Measurements from ENCODE around the gene MTERF4.
A peak's percentile ranks its signal among the peaks of the same experiment; 100 is the strongest.

MTERF4 gene, protein sequence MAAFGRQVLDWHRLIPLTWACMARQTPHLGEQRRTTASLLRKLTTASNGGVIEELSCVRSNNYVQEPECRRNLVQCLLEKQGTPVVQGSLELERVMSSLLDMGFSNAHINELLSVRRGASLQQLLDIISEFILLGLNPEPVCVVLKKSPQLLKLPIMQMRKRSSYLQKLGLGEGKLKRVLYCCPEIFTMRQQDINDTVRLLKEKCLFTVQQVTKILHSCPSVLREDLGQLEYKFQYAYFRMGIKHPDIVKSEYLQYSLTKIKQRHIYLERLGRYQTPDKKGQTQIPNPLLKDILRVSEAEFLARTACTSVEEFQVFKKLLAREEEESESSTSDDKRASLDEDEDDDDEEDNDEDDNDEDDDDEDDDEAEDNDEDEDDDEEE

DNA sequence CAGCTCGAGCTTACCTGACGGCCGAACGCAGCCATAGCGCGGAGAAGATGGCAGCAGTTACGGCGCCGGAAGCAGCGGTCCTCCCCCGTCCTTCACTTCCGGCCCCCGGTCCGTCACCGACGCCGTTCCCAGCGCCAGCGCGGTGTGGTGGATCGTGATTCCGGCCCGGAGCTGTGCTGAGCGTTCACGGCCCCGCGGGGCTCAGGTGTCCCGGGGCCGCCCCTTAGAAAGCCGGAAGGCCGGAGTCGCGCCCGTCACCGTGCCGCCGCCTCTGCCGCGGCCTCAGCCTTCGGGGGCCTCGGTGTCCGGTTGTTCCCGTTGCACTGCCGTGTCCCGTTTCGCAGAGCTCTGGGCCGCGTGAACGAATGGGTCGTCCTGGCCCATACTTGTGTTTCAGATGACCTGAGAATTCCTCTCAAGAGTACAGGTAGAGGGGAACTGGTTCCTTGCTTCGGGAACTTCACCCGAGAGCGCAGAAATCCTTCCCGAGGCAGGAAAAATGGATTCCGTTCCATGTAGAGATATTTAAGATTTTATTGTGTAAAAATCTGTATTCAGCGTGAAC lies at the start of gene MTERF4:
MTERF4 (minus strand) TSS at position 49 of the 565 bp plus-strand sequence; CDS start at position 35, 14 bp downstream.
- DNase-seq: peak; percentile 90

DNA sequence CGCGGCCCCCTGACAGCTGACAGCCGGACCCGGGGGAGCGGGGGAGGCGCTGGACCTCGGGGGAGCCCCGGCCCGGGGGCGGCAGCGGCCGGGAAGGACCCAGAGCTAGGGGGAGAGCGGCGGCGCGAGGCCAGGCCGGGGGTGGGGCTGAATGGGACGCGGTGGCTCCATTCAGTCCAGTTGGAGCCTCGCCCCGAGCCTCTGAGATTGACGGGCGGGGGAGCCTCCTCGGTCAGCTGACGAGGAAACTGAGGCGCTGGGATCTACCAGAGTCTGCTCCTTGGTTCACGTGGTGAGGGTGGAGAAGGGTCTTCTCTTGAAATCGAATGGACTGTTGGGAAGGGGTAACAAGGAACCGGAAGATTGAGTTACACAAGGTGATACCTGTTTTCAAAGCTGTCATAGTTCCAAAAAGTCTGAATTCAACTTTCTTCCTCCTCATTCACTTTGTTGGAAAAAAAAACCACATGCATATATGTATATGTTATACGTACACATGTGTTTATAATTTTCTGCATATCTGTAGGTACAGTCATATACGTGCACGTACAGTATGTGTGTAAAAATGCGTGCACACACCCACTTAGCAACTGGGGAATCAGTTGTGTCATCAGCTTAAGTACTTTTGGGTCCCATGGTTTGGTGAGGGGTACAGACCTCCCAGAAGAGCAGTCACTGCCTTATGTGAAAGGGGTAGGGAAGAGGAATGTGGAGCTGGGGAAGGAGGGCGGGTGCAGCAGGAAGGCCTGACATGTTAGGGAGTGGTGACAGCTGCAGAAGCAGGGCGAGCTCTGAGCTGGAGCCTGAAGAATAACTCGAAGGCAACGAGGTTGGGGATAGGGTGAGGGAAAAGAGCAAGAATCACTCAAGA lies 48.8 kb upstream of the MTERF4 start:
- no peak for DNase-seq

DNA sequence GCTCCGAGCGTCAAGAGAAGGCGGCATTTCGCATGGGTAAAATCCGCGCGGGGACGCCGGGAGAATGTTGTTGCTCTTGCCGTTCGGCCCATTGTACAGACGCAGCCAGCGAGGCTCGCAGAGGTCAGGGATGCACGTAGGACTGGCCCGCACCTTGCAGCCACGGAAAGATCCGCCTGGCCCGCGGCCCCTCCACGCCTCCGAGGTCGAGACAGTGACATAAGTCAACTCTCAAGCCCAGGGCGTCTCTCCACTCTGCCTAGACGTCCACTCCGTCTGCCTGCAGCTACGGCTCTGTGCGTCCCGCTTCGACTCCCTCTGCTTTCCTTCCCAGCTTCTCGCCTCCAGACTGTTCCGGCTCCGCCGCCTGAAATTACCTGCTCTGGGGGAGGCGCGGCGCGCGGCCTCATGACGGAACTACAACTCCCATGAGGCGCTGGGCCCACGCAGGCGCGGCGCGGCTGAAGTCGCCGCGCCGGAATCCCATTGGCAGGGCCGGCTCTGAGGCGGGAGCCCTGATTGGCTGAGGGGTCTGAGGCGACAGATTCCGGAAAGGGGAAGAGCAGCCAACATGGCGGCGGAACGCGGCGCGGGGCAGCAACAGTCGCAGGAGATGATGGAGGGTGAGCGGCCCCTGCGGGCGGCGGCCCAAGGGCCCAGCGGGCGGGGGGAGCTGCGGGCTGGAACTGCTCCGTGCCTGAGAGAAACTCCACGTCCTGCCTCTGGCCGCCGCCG lies 48.0 kb upstream of the MTERF4 start, which contains the start of gene PPP1R7:
PPP1R7 (plus strand) TSS at position 543 of the 735 bp plus-strand sequence; CDS start at position 572, 29 bp downstream.
- peak; percentile 96 for DNase-seq

DNA sequence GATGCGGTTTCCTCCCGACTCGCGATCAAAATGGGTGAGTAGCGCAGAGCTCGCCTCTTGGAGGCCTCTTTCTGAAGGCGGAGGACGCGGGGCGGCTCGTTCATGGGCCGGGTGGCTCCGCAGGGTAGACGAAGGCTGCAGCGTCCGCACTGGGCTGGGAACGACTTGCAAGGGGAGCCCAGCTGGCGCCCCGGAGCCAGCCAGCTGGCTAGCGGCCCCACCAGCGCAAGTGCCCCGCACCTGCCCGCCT lies 47.5 kb upstream of the MTERF4 start:
- DNase-seq: no peak

DNA sequence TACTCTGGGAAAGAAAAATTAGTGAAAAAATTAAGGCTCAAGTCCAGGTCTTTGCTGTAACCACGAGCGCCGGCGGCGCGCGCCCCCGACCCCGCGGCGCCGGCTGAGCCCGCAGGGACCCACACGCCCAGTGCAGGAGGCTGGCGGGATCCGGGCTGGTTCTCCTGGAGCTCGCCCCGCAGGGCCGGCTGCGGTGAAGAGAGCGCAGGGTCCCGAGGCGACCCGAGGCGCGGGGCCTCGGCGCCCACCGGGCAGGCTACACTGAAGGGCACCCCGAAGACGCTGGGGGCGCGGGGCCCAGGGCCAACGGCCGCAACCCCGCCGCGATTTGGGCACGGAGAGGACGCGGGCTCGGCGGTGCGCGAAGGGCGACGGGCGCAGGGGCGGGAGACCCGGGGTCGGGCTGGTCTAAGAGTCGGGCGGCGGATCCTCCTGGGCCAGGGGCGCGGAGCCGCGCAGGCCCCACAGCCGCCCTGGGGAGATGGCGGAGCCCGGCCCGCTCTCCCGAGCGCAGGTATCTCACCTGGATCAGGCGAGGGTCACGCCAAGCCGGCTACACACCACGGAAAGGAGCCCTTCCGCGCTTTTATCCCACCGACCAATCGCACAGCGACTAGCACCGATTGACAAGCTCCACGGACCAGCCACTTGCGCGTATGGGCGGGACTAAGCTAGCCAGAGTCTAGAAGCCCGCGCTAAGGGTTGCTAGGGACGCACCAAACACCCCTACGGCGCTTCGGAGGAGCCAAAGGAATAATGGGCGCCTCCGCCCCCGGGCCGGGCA lies 47.0 kb upstream of the MTERF4 start, which contains the start of gene PASK:
PASK (minus strand) TSS at position 582 of the 784 bp plus-strand sequence. CDS start 6,440 bp downstream, outside the sequence.
- DNase-seq: peak; percentile 95

DNA sequence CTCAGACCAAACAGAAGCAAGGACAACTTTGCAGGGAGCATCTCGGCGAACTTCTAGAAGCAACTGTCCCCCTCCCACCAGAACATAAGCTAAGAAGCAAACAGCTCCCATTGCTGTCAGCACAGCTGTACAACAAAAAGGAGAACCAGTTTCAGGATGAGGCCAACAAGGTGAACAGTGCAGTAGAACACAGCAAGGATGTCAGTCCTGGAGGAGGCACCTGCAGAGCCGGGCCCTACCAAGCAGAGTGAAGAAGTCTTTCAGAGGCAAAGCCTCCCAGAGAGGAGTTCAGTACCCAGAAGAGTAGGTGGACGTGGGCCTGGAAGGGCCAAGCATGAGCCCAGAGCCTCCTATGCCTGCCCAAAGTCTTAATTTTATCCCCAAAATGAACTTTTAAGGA lies 46.2 kb upstream of the MTERF4 start:
- DNase-seq: no peak

DNA sequence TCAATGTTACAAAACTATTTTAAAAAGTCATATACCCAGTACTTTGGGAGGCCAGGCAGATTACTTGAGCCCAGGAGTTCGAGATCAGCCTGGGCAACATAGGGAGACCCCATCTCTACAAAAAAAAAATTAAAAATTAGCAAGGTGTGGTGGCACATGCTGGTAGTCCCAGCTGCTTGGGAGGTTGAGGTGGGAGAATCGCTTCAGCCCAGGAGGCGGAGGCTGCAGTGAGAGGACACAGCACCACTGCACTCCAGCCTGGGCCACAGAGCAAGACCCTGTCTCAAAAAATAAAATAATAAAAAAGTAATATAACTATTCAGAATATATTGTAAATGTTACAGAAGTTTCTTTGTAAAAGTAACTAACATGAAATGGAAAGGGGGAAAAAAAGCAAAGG lies 45.2 kb upstream of the MTERF4 start:
- DNase-seq: no peak

DNA sequence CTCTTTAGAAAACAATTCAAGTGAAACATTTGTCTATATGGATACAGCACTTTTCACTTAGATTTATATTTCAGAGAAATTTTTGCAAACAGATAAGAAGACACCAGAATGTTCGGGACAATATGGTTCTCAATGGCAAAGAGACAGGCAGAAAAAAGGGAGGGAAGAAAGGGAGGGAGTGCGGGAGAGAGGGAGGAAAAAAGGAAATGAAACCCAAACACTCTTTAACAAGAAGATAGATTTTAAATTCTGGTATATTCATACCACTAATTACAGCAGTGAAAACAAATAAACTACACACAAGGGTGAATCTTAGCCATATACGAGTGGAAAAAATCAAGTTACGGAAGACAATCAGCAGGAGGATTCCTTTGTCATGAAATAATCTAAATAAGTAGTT lies 44.2 kb upstream of the MTERF4 start:
- no peak for DNase-seq

DNA sequence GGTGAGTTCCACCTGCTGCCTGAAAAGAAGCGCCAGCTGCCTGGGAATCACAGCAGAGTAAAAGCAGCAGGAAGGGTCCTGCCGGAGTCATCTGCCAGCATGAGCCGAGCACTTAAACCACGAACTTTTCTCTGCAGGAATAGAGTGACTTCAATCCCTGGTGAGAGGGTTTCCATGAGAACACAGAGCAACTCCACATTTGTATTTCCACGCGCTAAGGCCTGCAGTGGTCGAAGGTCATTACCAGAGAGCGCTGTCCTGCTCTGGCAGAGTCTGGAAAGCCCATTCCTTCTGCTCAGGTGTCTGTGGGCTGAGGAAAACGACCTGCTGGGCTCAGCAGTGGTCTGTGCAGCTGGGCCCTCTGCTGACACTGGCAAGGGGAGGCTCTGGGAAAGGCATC lies 40.5 kb upstream of the MTERF4 start:
- DNase-seq: no peak

DNA sequence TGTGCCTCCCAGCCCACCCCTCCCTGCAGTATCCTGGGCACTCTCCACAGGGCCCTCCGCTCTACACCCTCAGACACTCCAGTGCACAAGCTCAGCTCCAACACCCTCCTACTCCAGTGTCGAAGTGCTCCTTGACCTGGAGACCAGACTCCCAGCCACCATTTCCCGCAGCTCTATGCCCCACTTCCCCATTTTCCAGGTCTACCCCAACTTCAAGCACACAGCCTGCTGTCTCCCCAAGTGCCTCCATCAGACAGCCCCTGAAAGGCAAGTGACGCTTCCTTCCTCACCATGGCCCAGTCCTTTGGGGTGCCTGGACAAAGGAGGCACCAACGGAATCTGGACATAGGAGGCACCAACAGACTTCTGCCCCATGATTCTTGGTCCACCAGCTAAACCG lies 40.0 kb upstream of the MTERF4 start:
- DNase-seq: no peak

DNA sequence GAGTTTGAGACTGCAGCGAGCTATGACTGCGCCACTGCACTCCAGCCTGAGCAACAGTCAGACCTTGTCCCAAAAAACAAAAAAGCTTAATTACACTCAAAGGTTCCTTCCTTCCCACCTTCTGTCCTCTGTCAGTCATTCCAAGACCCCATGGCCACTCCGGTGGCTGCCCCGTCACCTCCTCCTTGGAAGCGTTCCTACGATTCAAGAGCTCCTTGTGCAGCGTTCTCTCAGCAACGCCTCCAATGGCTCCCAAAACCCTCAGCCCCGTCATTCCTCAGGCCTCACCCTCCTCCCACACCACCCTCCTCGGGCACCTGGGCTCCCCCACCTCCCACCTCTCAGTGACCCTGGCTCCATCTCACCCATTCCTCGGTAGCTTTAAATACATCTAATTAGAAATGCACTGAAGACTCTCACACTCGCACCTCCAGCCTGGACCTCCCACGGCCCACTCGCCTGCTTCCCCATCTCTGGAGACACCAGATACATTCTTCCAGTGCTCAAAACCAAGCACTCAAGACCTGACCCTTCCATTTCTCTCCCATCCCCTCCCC lies 39.2 kb upstream of the MTERF4 start:
- no peak for DNase-seq

DNA sequence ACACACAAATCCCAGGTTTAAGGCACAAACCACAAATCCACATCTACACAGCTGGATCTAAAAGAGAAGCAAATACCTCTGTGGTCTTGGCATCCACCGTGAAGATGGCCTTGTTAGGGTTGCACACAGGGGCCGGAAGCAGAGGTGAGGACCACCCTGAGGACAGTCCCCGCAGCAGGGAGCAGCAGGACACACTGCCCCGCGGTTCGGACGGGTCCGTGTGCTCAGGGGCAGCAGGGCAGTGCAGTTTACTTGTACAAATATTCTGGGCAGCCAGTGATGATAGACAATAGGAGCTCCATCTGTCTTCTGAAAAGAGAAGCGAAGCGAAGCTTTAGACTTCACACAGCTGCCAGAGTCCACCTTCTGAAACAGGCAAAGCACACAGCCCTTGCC lies 38.4 kb upstream of the MTERF4 start:
- no peak for DNase-seq

DNA sequence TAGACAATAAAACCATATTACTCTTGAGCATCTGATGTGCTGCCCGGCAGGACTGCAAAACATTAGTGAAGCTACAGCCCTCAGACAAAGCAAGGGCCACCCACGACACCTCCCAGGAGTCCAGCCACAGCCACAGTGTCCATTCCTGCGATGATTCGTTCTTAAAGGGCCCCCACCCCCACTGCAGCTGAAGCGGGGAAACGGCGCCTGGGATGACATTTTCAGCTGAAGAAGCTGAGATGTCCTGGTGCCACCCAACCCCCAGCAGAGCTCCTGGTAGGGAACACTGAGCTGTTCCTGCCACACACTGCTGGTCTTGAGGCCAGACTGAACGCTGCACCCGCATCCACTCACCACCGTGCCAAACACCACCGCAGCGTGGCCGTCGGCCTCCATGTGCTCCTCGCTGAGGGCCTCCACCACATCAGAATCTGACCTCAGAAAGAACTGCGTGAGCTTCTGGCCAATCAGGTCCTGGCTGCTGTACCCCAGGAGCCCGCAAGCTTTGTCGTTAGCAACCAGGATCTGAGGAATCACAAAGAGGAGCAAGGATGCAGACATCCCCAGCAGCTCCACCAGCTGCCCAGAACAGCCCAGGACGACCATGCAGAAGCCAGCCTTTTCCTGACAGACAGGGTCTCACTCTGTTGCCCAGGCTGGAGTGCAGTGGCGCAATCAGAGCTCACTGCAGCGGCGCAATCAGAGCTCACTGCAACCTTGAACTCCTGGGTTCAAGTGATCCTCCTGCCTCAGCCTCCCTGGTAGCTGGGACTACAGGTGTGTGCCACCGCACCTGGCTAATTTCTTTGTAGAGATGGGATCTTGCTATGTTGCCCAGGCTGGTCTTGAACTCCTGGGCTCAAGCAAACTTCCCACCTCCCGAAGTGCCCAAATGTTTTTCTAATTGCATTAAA lies 37.7 kb upstream of the MTERF4 start:
- DNase-seq: no peak

DNA sequence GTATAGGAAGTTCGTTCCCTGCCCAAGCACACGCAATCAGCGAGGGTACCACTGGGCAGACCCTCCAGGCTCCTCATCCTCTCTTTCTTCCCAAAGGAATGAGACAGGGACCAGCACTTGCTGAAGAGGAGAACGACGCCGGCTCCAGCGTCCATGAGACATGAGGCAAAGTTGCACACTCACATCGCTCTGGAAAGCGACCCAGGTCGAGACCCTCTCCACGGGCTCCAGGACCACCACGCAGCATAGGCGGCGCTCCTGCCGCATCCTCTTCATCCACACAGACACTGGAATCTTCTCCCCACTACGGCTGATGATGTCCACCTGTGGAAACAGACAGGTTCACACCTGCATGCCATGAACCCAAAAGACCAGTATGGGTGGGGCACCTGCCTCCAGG lies 36.4 kb upstream of the MTERF4 start:
- no peak for DNase-seq

DNA sequence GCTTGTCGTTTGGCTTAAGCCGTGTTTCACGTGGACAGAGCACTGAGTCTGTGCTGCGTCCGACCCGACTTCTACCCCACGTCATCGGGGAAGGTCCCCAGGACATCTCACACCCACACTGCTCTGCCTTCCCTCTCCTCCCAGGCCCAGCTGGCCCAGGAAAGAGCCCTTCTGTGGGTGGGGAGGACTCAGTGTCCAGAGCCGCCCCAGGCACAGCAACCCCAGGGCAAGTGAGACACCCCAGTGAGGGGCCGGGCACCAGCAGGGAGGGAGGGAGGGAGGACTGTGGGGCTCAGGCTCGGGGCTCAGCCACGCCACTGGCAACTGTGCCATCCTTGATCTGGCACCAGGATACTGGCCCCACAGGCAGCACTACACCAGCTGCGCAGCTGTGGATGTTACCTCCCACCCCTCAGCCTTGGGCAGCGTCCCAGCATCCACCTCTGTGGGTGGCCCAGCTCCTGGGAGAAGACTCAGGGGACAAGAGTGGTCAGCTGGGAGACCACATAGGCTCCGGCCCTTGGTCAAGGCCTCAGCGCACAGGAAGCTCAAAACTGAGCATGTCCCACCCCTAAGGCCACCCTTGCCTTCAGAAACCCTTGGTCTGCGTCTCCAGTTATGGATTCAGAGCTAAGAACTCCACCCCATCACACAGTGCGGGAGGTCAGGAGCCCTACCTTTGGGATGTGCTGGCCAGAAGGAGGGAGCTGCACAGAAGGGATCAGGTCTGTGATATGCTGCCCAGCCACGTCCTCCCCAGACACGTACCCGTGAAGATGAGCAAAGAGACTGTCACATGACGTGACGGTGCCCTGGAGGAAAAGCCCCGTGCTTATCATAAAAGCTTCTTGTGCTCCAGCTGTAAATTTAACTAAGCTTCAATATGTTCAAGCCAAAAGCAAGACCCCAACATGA lies 35.4 kb upstream of the MTERF4 start:
- DNase-seq: no peak

DNA sequence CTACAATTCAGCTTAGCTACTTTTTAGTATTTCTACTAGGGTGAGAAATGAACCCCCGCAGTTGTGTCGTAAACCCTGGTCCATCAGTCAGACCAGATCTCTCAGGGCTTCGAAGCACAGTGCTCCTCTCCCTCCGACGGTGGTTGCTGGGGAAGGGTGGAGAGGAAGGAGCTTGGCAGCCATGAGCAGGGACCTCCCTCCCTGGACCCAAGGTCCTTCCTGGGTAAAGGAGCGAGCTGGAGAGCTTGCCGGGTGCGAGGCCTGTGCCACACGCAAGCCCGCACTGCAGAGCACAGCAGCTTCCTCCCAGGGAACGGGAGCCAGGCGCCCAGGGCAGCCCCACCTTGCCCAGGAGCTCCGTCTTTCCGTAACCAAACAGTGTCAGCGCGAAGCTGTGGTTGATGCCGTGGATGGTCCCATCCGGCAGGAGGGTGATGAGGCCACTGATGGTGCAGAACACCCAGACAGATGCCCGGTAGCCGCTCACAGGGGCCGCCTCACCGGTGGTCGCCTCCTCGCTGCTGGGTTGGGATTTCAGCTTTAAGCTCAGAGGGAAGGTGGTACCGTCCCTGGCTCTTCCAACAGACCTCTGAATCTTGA lies 34.7 kb upstream of the MTERF4 start:
- DNase-seq: no peak

DNA sequence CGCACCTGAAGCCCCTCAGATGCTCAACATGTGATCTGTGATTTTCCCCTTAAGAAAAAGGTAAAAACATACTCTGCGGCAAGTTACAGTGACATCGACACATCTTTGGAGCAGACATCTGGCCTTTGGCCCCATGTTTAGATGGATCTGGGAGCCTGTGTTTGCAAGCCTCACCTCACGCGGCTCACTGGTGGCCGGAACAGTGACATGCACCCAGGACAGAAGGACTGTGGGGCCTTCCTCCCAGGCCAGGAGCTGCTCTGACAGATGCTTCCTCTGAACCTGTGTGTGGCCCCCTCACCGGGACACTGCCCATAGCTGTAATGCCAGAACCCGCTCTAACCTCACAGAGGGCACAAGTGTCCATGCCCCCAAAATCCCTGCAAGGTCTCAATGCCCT lies 34.1 kb upstream of the MTERF4 start:
- DNase-seq: no peak

DNA sequence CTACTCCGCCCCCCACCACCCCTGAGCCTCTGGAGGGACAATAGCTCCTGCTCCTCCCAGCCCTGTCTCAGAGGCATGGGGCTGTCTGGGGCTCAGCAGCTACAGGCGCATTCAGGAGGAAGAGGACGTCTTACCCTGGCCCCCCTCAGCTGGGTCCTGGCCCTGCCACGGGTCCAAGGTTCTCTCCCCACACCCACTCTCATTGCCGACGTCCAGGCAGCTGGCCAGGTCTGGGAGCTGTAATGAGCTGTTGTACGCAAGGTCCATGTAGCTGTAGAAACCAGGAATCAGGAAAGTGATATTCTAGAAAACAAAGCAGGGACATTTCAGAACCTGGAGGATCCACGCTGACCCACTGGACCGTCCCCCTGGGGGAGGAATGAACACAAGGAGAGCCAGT lies 33.6 kb upstream of the MTERF4 start:
- no peak for DNase-seq

DNA sequence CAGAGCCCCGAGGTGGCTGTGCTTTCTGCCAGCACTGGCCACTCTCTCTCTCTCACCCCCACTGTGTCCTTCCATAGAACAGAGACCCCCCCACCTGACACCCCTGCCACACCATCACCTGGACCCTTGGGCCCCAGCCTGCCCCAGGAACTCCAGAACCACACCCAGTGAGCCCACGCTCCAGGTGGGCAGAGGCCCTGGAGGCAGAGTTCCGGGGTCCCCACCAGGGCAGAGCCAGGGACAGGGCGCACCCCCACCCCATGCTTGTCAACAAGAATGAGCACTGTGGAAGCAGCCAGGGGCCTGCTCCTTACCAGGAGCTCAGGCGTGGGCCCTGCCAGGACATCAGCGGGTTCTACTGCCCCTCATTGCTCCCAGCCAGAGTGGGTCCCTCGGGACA lies 32.6 kb upstream of the MTERF4 start:
- no peak for DNase-seq
